Esophagus squamous epithelium (tissue), 4 donors: Measurements from ENCODE around the gene PILRB.

ENCODE experiments used
- CTCF ChIP-seq, 6 experiments: fragments of 450-650 bp in 4 of 6; fragments of 200-600 bp in 2 of 6; sonication (generic) in 2 of 6; IDR thresholded peaks; one replicate each; pipeline ENCODE4 v1.5.1; 2016 to 2019; ENCODE audit warnings: antibody characterized with exemption in 6 of 6, mild to moderate bottlenecking in 4 of 6, moderate library complexity in 4 of 6
- POLR2A ChIP-seq, 4 donors: fragments of 450-650 bp; IDR thresholded peaks; one replicate each; pipeline ENCODE4 v1.6.1; 2017; ENCODE audit warnings: antibody characterized with exemption in 4 of 4, mild to moderate bottlenecking in 4 of 4, moderate library complexity in 3 of 4

- TF ChIP-seq CTCF (IDR thresholded peaks at IDR 0.05) = peak; percentile 17 to 64 (median 54)
- no peak for TF ChIP-seq POLR2A (IDR thresholded peaks at IDR 0.05)
Observed at GRCh38 chr7:100407285-100408180, 49.6 kb downstream of the PILRB start.
